SK-N-SH (cell line): ENCODE measurements around the gene MED8. TPM values are rescaled to one million over a fixed set of nuclear protein-coding genes. Genes with fewer than 3 reads are reported as not detected.

Experiments
- CTCF ChIA-PET: fragments of 300-600, 350-600 bp; formaldehyde crosslinking; extraction: SDS; loops from one replicate; lab custom pipeline; 2021; lab: Yijun Ruan, JAX
- POLR2A ChIA-PET: fragments of 350-600 bp; sonication (Branson Sonifier 250); formaldehyde crosslinking; extraction: SDS; loops from one replicate; lab custom pipeline; 2020; ENCODE audit warnings: antibody characterized with exemption, inconsistent platforms; lab: Yijun Ruan, JAX
- DNase-seq: peaks from one replicate; pipeline ENCODE4 v3.0.0; 2012
- H2AFZ ChIP-seq: fragments of 200-600 bp; sonication (generic); 2 replicates; pipeline ENCODE4 v1.8.1; 2016; ENCODE audit warnings: antibody characterized with exemption, mild to moderate bottlenecking, low read depth
- H3F3A ChIP-seq: fragments of 200-600 bp; sonication (generic); replicated peaks from 2 replicates; pipeline ENCODE3; 2016; ENCODE audit warnings: antibody characterized with exemption, mild to moderate bottlenecking; ENCODE audit not compliant: insufficient read depth
- H3K27ac ChIP-seq, 2 experiments: fragments of 200-500 bp in 1 of 2; fragments of 200-600 bp in 1 of 2; sonication (Bioruptor generic) in 1 of 2; sonication (generic), shearing (Covaris generic) in 1 of 2; 2 replicates each; pipeline versions ENCODE4 v1.5.1 to v1.6.1; 2014 to 2016; ENCODE audit warnings: low read depth in 2 of 2, inconsistent platforms in 1 of 2, low read length in 1 of 2, mild to moderate bottlenecking in 1 of 2, mixed read lengths in 1 of 2
- H3K27me3 ChIP-seq: fragments of 200-600 bp; sonication (generic), shearing (Covaris generic); 2 replicates; pipeline ENCODE4 v1.6.1; 2016; ENCODE audit warnings: mixed run types; ENCODE audit not compliant: insufficient read depth
- H3K36me3 ChIP-seq, 2 experiments: fragments of 200-500 bp in 1 of 2; fragments of 200-600 bp in 1 of 2; sonication (Bioruptor generic) in 1 of 2; sonication (generic) in 1 of 2; replicated peaks in 1 of 2; 2 replicates each; pipeline versions ENCODE3 to v1.5.1; 2014 to 2016; ENCODE audit warnings: low read length in 1 of 2, mild to moderate bottlenecking in 1 of 2; ENCODE audit not compliant: insufficient read depth in 2 of 2, control insufficient read depth in 1 of 2
- H3K4me1 ChIP-seq, 2 experiments: fragments of 200-500 bp in 1 of 2; fragments of 200-600 bp in 1 of 2; sonication (Bioruptor generic) in 1 of 2; sonication (generic), shearing (Covaris generic) in 1 of 2; 2 replicates each; pipeline versions ENCODE4 v1.5.1 to v1.6.1; 2014 to 2016; ENCODE audit warnings: low read depth in 1 of 2, low read length in 1 of 2, mixed run types in 1 of 2; ENCODE audit not compliant: insufficient read depth in 2 of 2, control insufficient read depth in 1 of 2
- H3K4me2 ChIP-seq: fragments of 200-600 bp; sonication (generic), shearing (Covaris generic); 2 replicates; pipeline ENCODE4 v1.6.1; 2017; ENCODE audit warnings: mixed run types
- H3K4me3 ChIP-seq, 2 experiments: fragments of 200-500 bp in 1 of 2; fragments of 200-600 bp in 1 of 2; sonication (Bioruptor generic) in 1 of 2; sonication (generic), shearing (Covaris generic) in 1 of 2; 2 replicates each; pipeline versions ENCODE4 v1.5.1 to v1.8.1; 2014 to 2016; ENCODE audit warnings: low read depth in 2 of 2, inconsistent platforms in 1 of 2, low read length in 1 of 2, mild to moderate bottlenecking in 1 of 2, mixed read lengths in 1 of 2, moderate library complexity in 1 of 2
- H3K79me2 ChIP-seq: fragments of 200-600 bp; sonication (generic); 2 replicates; pipeline ENCODE4 v1.8.1; 2017; ENCODE audit warnings: mild to moderate bottlenecking; ENCODE audit not compliant: insufficient read depth
- H3K9ac ChIP-seq: fragments of 200-600 bp; sonication (generic); 2 replicates; pipeline ENCODE4 v1.6.1; 2017; ENCODE audit warnings: mixed run types
- H3K9me2 ChIP-seq: fragments of 200-600 bp; sonication (generic); 2 replicates; pipeline ENCODE4 v1.6.1; 2017; ENCODE audit warnings: mixed run types
- H3K9me3 ChIP-seq: fragments of 200-600 bp; sonication (generic); 2 replicates; pipeline ENCODE4 v1.6.1; 2017; ENCODE audit warnings: mixed run types, mild to moderate bottlenecking, moderate library complexity
- H4K20me1 ChIP-seq: fragments of 200-600 bp; sonication (generic); 2 replicates; pipeline ENCODE4 v1.6.1; 2017; ENCODE audit warnings: mild to moderate bottlenecking, mixed run types; ENCODE audit not compliant: insufficient read depth
- FOXM1 ChIP-seq: IDR thresholded peaks from 2 replicates; pipeline ENCODE4 v1.4.0; 2012; ENCODE audit warnings: low read depth, mild to moderate bottlenecking
- GABPA ChIP-seq: IDR thresholded peaks from 2 replicates; pipeline ENCODE4 v1.4.0; 2012; ENCODE audit warnings: low read depth, mild to moderate bottlenecking
- GATA2 ChIP-seq: sonication (generic); formaldehyde crosslinking; IDR thresholded peaks from 2 replicates; pipeline ENCODE4 v1.5.0; 2020; ENCODE audit warnings: mild to moderate bottlenecking, missing genetic modification reagents
- JUND ChIP-seq: IDR thresholded peaks from 2 replicates; pipeline ENCODE4 v1.4.0; 2012
- RAD21 ChIP-seq: IDR thresholded peaks from 2 replicates; pipeline ENCODE4 v1.6.1; 2012; ENCODE audit warnings: mild to moderate bottlenecking, low read length
- TCF12 ChIP-seq: IDR thresholded peaks from 2 replicates; pipeline ENCODE4 v1.4.0; 2012
- YY1 ChIP-seq: IDR thresholded peaks from 2 replicates; pipeline ENCODE4 v1.4.0; 2012; ENCODE audit warnings: low read depth, mild to moderate bottlenecking
- WGBS: methylation state at CpG from one replicate; pipeline ENCODE4 v1.1.6; 2017; ENCODE audit warnings: low lambda C conversion rate; 5-methylcytosine and 5-hydroxymethylcytosine counted together
- polyA plus RNA-seq, 3 experiments: library from polyadenylated mRNA; depleted of rRNA; stranded (reverse); fragments of >200 nt; gene quantifications; 2 replicates each; pipeline ENCODE4 v1.2.3, GENCODE V29; 2012
- TF ChIP-seq, protein P1 (sequence below): IDR thresholded peaks from 2 replicates; pipeline ENCODE4 v1.6.1; 2012; ENCODE audit warnings: mild to moderate bottlenecking, low read depth, low read length, moderate library complexity
- TF ChIP-seq, protein P2 (sequence below): IDR thresholded peaks from 2 replicates; pipeline ENCODE4 v1.4.0; 2012; ENCODE audit warnings: low read depth
- TF ChIP-seq, protein P3 (sequence below): fragments of 150-350 bp; IDR thresholded peaks from 2 replicates; pipeline ENCODE4 v1.6.1; 2016; ENCODE audit warnings: mild to moderate bottlenecking, low read depth, low read length
- TF ChIP-seq, protein P4 (sequence below): IDR thresholded peaks from 2 replicates; pipeline ENCODE4 v1.4.0; 2012; ENCODE audit warnings: low read depth, borderline replicate concordance
- TF ChIP-seq, protein P5 (sequence below): IDR thresholded peaks from 2 replicates; pipeline ENCODE4; 2012

MED8 gene
- polyA plus RNA-seq, 1 of the 3 experiments (the other 2 are of a cell fraction): 33.7 TPM

DNA sequence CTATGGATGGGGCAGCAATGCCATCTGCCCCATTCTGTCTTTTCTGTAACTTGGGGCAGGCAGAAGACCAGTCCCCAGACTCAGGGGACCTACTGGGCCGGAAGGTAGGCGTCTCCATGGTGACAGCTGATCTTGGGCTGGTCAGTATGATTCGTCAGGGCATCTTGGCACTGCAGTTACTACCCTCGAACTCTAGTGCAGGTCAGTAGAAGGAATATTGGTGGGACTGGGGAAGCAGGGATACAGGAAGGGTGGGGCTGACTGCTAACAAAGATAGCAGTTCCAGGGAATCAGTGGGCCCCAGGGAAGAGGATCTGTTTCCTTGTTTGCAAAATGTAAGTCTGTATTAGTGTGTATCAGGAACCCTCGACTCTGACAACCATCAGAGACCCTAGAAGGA lies 26.3 kb upstream of the MED8 start:
- Histone ChIP-seq H3K4me1 (no peaks in the 10 kb centered on the region), H3K9ac (no peak overlapping the region), H3F3A (peaks cover 6% of the 10 kb centered on the region), H3K9me2 (no peaks in the 10 kb centered on the region), H3K36me3 (peaks cover 38 to 48% of the 10 kb centered on the region in 2 experiments), H2AFZ (no peak overlapping the region), H3K4me2 (no peak overlapping the region), H3K4me3 (no peak overlapping the region), H3K79me2 (no peaks in the 10 kb centered on the region), H3K27ac (no peak overlapping the region), H3K27me3 (no peaks in the 10 kb centered on the region), H3K9me3 (no peaks in the 10 kb centered on the region)
- ChIA-PET CTCF (interaction anchor here (1.2 to 5.6 kb wide), 5 partner anchors 19 to 200 kb away, joined by 4 to 134 read pairs (median 8); no protein-coding TSS in a partner anchor), POLR2A (no interaction called here)
- 76% methylated on average over 2 of the region's 5 CpGs for WGBS
- DNase-seq: no peak
- TF ChIP-seq FOXM1 (no peak), GABPA (no peak), JUND (no peak), YY1 (no peak), RAD21 (no peak), TCF12 (no peak), GATA2 (CRISPR knock-in tag) (no peak)
- TF ChIP-seq, protein P1, sequence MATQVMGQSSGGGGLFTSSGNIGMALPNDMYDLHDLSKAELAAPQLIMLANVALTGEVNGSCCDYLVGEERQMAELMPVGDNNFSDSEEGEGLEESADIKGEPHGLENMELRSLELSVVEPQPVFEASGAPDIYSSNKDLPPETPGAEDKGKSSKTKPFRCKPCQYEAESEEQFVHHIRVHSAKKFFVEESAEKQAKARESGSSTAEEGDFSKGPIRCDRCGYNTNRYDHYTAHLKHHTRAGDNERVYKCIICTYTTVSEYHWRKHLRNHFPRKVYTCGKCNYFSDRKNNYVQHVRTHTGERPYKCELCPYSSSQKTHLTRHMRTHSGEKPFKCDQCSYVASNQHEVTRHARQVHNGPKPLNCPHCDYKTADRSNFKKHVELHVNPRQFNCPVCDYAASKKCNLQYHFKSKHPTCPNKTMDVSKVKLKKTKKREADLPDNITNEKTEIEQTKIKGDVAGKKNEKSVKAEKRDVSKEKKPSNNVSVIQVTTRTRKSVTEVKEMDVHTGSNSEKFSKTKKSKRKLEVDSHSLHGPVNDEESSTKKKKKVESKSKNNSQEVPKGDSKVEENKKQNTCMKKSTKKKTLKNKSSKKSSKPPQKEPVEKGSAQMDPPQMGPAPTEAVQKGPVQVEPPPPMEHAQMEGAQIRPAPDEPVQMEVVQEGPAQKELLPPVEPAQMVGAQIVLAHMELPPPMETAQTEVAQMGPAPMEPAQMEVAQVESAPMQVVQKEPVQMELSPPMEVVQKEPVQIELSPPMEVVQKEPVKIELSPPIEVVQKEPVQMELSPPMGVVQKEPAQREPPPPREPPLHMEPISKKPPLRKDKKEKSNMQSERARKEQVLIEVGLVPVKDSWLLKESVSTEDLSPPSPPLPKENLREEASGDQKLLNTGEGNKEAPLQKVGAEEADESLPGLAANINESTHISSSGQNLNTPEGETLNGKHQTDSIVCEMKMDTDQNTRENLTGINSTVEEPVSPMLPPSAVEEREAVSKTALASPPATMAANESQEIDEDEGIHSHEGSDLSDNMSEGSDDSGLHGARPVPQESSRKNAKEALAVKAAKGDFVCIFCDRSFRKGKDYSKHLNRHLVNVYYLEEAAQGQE: no peak
- TF ChIP-seq, protein P2, sequence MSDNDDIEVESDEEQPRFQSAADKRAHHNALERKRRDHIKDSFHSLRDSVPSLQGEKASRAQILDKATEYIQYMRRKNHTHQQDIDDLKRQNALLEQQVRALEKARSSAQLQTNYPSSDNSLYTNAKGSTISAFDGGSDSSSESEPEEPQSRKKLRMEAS: no peak
- TF ChIP-seq, protein P3, sequence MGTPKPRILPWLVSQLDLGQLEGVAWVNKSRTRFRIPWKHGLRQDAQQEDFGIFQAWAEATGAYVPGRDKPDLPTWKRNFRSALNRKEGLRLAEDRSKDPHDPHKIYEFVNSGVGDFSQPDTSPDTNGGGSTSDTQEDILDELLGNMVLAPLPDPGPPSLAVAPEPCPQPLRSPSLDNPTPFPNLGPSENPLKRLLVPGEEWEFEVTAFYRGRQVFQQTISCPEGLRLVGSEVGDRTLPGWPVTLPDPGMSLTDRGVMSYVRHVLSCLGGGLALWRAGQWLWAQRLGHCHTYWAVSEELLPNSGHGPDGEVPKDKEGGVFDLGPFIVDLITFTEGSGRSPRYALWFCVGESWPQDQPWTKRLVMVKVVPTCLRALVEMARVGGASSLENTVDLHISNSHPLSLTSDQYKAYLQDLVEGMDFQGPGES: no peak
- TF ChIP-seq, protein P4, sequence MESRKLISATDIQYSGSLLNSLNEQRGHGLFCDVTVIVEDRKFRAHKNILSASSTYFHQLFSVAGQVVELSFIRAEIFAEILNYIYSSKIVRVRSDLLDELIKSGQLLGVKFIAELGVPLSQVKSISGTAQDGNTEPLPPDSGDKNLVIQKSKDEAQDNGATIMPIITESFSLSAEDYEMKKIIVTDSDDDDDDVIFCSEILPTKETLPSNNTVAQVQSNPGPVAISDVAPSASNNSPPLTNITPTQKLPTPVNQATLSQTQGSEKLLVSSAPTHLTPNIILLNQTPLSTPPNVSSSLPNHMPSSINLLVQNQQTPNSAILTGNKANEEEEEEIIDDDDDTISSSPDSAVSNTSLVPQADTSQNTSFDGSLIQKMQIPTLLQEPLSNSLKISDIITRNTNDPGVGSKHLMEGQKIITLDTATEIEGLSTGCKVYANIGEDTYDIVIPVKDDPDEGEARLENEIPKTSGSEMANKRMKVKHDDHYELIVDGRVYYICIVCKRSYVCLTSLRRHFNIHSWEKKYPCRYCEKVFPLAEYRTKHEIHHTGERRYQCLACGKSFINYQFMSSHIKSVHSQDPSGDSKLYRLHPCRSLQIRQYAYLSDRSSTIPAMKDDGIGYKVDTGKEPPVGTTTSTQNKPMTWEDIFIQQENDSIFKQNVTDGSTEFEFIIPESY: no peak
- TF ChIP-seq, protein P5, sequence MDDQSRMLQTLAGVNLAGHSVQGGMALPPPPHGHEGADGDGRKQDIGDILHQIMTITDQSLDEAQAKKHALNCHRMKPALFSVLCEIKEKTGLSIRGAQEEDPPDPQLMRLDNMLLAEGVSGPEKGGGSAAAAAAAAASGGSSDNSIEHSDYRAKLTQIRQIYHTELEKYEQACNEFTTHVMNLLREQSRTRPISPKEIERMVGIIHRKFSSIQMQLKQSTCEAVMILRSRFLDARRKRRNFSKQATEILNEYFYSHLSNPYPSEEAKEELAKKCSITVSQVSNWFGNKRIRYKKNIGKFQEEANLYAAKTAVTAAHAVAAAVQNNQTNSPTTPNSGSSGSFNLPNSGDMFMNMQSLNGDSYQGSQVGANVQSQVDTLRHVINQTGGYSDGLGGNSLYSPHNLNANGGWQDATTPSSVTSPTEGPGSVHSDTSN: no peak
- TF ChIP-seq, all 33 proteins: peak for 0
- H4K20me1 ChIP-seq: no peaks in the 10 kb centered on the region
